MM.1S (cell line): ENCODE data around the gene ADARB2.

Source experiments
- CTCF ChIP-seq: fragments of 300-600 bp; sonication (generic); IDR thresholded peaks from 2 replicates; pipeline ENCODE4 v1.5.1; 2016; ENCODE audit warnings: antibody characterized with exemption, low read length, mixed read lengths
- EZH2 ChIP-seq: fragments of 300-600 bp; sonication (generic); optimal IDR thresholded peaks from 2 replicates; pipeline ENCODE3; 2017; ENCODE audit warnings: low read depth, mild to moderate bottlenecking, antibody characterized with exemption, low read length, mixed read lengths

- TF ChIP-seq CTCF, result no peak
- no peak for TF ChIP-seq EZH2
Observed at GRCh38 chr10:1651270-1651966, 85.9 kb downstream of the ADARB2 start.
